Retinal pigment epithelial cell (primary cell): ENCODE measurements around the gene ZNF148.
A peak's percentile ranks its signal among the peaks of the same experiment; 100 is the strongest.

Experiments used
- DNase-seq: peaks from one replicate; pipeline ENCODE4 v3.0.0-alpha.2; 2010; ENCODE audit warnings: low read depth
- H3K4me3 ChIP-seq: 2 replicates; pipeline ENCODE4 v1.5.1; 2011; ENCODE audit warnings: mild to moderate bottlenecking, low read length, control low read depth, moderate library complexity
- CTCF ChIP-seq: conservative IDR thresholded peaks from 2 replicates; pipeline ENCODE4 v1.5.1; 2011; ENCODE audit warnings: low read depth, low read length, control low read depth, inconsistent platforms

Gene ZNF148

DNA sequence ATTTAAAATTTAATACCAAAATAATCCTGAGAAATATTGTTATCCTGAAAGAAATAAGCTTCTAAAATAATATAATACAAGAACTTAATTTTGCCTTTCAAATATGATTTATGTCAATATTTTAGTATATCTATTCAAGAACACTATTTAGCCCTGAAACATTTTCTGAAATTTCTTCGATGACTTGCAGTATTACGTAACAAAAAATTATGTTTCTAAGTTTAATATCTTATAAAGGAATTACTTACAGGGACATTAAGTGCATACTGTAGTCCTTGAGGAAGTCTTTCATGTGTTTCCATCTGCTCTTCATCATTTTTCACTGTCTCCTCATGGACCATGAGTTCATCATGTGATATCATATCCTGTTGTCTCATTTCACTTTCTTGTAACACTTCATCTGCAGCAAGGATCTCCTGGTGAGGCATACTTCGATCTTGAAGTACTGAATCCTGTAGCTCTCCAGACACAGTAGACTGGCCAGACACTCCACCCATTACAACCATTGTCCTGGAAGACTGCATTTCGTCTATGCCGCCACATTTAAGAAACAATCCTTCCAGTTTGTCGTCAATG is 62.0 kb downstream of the ZNF148 start:
- no peak for DNase-seq
- TF ChIP-seq CTCF: no peak
- H3K4me3 ChIP-seq: no peak overlapping the region

- TF ChIP-seq CTCF: no peak
- no peak for DNase-seq
- H3K4me3 ChIP-seq: no peak overlapping the region
Measured at GRCh38 chr3:125310623-125311081, 64.5 kb downstream of the ZNF148 start.

- DNase-seq: no peak
- TF ChIP-seq CTCF: no peak
- H3K4me3 ChIP-seq: no peak overlapping the region
Measured at GRCh38 chr3:125309476-125309875, 65.6 kb downstream of the ZNF148 start.

DNA sequence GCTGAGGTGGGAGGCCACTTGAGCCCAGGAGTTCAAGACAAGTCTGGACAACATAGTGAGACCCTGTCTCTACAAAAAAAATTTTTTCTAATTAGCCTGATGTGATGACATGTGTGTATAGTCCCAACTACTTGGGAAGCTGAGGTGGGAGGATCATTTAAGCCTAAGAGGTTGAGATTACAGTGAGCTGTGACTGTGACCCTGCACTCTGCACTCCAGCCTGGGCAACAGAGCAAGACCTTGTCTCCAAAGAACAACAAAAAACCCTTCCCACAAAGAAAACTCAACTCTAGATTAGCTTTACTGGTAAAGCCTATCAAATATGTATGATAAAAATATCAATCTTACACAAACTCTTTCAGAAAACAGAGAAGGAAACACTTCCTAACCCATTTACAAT is 68.5 kb downstream of the ZNF148 start:
- H3K4me3 ChIP-seq: no peak overlapping the region
- DNase-seq: no peak
- TF ChIP-seq CTCF: no peak

GRCh38 chr3:125302932-125303331 is 72.2 kb downstream of the ZNF148 start:
- no peak for TF ChIP-seq CTCF
- DNase-seq: no peak
- no peak overlapping the region for H3K4me3 ChIP-seq

GRCh38 chr3:125300416-125300815 is 74.7 kb downstream of the ZNF148 start:
- H3K4me3 ChIP-seq: no peak overlapping the region
- no peak for TF ChIP-seq CTCF
- DNase-seq: peak; percentile 25

GRCh38 chr3:125294411-125294810 is 80.7 kb downstream of the ZNF148 start:
- DNase-seq: no peak
- no peak overlapping the region for H3K4me3 ChIP-seq
- TF ChIP-seq CTCF: no peak
